Activated CD4-positive, alpha-beta T cell treated with anti-CD3 and anti-CD28 coated beads for 36 hours (primary cell): ENCODE data around the gene SLC16A6. TPM values are rescaled to one million over a fixed set of nuclear protein-coding genes. Genes with fewer than 3 reads are reported as not detected.

Source experiments
- ATAC-seq: fragments of 200-7000 bp; cut with Tn5 transposase; one replicate; pipeline ENCODE4 v1.10.0; 2021; ENCODE audit warnings: mild to moderate bottlenecking, moderate library complexity
- CTCF ChIA-PET: fragments of 350-600 bp; sonication (Branson Sonifier 250); formaldehyde crosslinking; loops from one replicate; lab custom pipeline; 2021; ENCODE audit warnings: antibody characterized with exemption; lab: Charles Lee
- POLR2A ChIA-PET: fragments of 350-600 bp; sonication (Branson Sonifier 250); formaldehyde crosslinking; loops from one replicate; lab custom pipeline; 2021; ENCODE audit warnings: antibody characterized with exemption, inconsistent platforms; lab: Charles Lee
- DNase-seq: peaks from one replicate; pipeline ENCODE4 v3.0.0-alpha.2; 2020
- H3K27ac Mint-ChIP-seq: one replicate; pipeline ENCODE4 v1.8.0; 2021; ENCODE audit warnings: mixed read lengths
- H3K27me3 Mint-ChIP-seq: one replicate; pipeline ENCODE4 v1.8.0; 2021; ENCODE audit warnings: mixed read lengths
- H3K36me3 Mint-ChIP-seq: one replicate; pipeline ENCODE4 v1.8.0; 2021; ENCODE audit warnings: low read depth, mixed read lengths
- H3K4me1 Mint-ChIP-seq: one replicate; pipeline ENCODE4 v1.8.0; 2021; ENCODE audit warnings: mixed read lengths
- H3K4me3 Mint-ChIP-seq: one replicate; pipeline ENCODE4 v1.8.0; 2021; ENCODE audit warnings: mild to moderate bottlenecking, moderate library complexity, mixed read lengths
- H3K9me3 Mint-ChIP-seq: one replicate; pipeline ENCODE4 v1.8.0; 2021; ENCODE audit warnings: low read depth, mixed read lengths
- intact Hi-C, 2 experiments: fragments of 100-400 bp; cut with DNase I in 1 of 2; cut with micrococcal nuclease in 1 of 2; formaldehyde crosslinking; loops; one replicate each; pipeline versions ENCODE4 v1.14.2 to v1.15.1; 2022 to 2024; cut with DNase I, micrococcal nuclease
- total RNA-seq, 2 experiments: library from RNA; stranded (reverse); gene quantifications; one replicate each; pipeline ENCODE4 v1.2.3, GENCODE V29; 2021

The SLC16A6 gene
- total RNA-seq, 2 experiments from 2014 or later: 2.9 to 3.2 TPM

- Mint-ChIP-seq H3K27ac (no peak overlapping the region), H3K36me3 (no peaks in the 10 kb centered on the region), H3K9me3 (no peaks in the 10 kb centered on the region), H3K4me1 (peaks cover 15% of the 10 kb centered on the region), H3K4me3 (no peak overlapping the region), H3K27me3 (no peaks in the 10 kb centered on the region)
- ChIA-PET CTCF (interaction anchor here (0.5 kb wide), 1 partner anchor 265 kb away, joined by 3 read pairs; no protein-coding TSS in a partner anchor), POLR2A (no interaction called here)
- DNase-seq (no peak), ATAC-seq (no peak)
- intact Hi-C loops: no loop called here
Observed at GRCh38 chr17:68322630-68323029, 31.7 kb upstream of the SLC16A6 start.

DNA sequence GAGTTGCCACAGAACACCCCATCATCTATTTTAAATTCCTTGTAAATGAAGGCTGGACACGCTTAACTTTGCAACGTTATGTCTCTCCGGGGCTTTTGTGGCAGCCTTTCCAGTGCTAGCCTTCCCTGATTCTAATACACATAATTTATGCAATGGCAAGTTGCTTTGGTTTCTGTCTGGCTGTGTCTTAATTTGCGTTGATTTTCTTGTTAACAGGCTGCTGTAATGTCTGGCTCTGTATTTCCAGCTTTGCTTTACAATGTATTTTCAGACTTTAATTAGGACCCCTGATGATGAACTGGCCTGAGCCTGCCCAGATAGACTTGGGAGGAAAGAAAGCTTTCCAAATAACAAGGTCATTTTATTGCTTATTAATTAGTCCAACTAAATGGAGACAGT, 30.6 kb upstream of the SLC16A6 start:
- POLR2A ChIA-PET: no interaction called here
- Mint-ChIP-seq H3K36me3 (no peaks in the 10 kb centered on the region), H3K27ac (no peak overlapping the region), H3K9me3 (no peaks in the 10 kb centered on the region), H3K4me1 (peaks cover 20% of the 10 kb centered on the region), H3K27me3 (no peaks in the 10 kb centered on the region), H3K4me3 (no peak overlapping the region)
- intact Hi-C loops: no loop called here
- DNase-seq: no peak
- CTCF ChIA-PET: interaction anchor here (0.7 kb wide), 1 partner anchor 60 kb away, joined by 4 read pairs; no protein-coding TSS in a partner anchor
- no peak for ATAC-seq

GRCh38 chr17:68320943-68321555, 30.1 kb upstream of the SLC16A6 start:
- ChIA-PET POLR2A (no interaction called here), CTCF (interaction anchor here (0.7 kb wide), 1 partner anchor 59 kb away, joined by 4 read pairs; no protein-coding TSS in a partner anchor)
- Mint-ChIP-seq H3K27me3 (no peaks in the 10 kb centered on the region), H3K27ac (no peak overlapping the region), H3K36me3 (no peaks in the 10 kb centered on the region), H3K4me1 (peaks cover 23% of the 10 kb centered on the region), H3K9me3 (no peaks in the 10 kb centered on the region), H3K4me3 (no peak overlapping the region)
- intact Hi-C loops: no loop called here
- ATAC-seq (no peak), DNase-seq (no peak)

DNA sequence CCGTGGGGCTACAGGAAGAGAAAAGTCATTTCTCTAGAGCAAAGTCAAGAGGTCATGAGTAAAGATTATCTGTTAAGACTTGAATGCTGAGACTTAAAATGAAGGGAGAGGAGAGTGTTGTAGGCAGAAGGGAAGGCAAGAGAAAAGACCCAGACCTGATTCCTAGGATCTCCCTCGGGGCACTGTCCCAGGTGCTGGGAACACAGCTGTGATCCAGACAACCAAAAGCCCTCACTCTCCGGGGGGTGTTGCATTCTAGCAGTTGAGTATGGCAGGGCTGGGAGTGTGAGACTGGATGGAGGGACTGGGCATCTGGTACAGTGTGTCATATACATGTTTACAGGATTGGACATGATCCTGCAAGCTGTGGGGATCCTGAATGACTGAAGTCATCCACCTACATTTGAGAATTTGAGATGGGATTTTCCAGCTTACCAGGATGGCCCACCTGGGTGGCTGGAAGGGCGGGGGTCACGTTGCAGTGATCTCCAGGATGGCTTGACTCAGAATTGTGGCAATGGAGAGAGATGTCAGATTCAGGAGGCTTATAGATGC, 29.5 kb upstream of the SLC16A6 start:
- no peak for ATAC-seq
- peak overlapping the region; percentile 55 for H3K27ac Mint-ChIP-seq
- H3K27me3 Mint-ChIP-seq: no peaks in the 10 kb centered on the region
- ChIA-PET CTCF (no interaction called here), POLR2A (no interaction called here)
- H3K36me3 Mint-ChIP-seq: no peaks in the 10 kb centered on the region
- DNase-seq: no peak
- H3K4me3 Mint-ChIP-seq: no peak overlapping the region
- intact Hi-C loops: no loop called here
- H3K4me1 Mint-ChIP-seq: peaks cover 26% of the 10 kb centered on the region
- H3K9me3 Mint-ChIP-seq: no peaks in the 10 kb centered on the region

- peaks cover 34% of the 10 kb centered on the region for H3K4me1 Mint-ChIP-seq
- H3K36me3 Mint-ChIP-seq: no peaks in the 10 kb centered on the region
- intact Hi-C loops: no loop called here
- DNase-seq: no peak
- ChIA-PET POLR2A (no interaction called here), CTCF (interaction anchor here (0.6 to 0.7 kb wide), 2 partner anchors 148 to 149 kb away, joined by 3 read pairs; no protein-coding TSS in a partner anchor)
- no peaks in the 10 kb centered on the region for H3K9me3 Mint-ChIP-seq
- H3K27me3 Mint-ChIP-seq: no peaks in the 10 kb centered on the region
- ATAC-seq: no peak
- no peak overlapping the region for H3K27ac Mint-ChIP-seq
- no peak overlapping the region for H3K4me3 Mint-ChIP-seq
Observed at GRCh38 chr17:68319410-68320162, 28.7 kb upstream of the SLC16A6 start.

GRCh38 chr17:68318103-68318991, 27.4 kb upstream of the SLC16A6 start:
- ATAC-seq (peak; percentile 26), DNase-seq (no peak)
- H3K4me1 Mint-ChIP-seq: peaks cover 35% of the 10 kb centered on the region
- POLR2A ChIA-PET: no interaction called here
- H3K27ac Mint-ChIP-seq: no peak overlapping the region
- CTCF ChIA-PET: interaction anchor here (0.7 to 1.7 kb wide), 5 partner anchors 11 to 255 kb away, joined by 3 to 5 read pairs (median 3); no protein-coding TSS in a partner anchor
- no peaks in the 10 kb centered on the region for H3K9me3 Mint-ChIP-seq
- no peak overlapping the region for H3K4me3 Mint-ChIP-seq
- H3K36me3 Mint-ChIP-seq: no peaks in the 10 kb centered on the region
- intact Hi-C loops: no loop called here
- no peaks in the 10 kb centered on the region for H3K27me3 Mint-ChIP-seq

DNA sequence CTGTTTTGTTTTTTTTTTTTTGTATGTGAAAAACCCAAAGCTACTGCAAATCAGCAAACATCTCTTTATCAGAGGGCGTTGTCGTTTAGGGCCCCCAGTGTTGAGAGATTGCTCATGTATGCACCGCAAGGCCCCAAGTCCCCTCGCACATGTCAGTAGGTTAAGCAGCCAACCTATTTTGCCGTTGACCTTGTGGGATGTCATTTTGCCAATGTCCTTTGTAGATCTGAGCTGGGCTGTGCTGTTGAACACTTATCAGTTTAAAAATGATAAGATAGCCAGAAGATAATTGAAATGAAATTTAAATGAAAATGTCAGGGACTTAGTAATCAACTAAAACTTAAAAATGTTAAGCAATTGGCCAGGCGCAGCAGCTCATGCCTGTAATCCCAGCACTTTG, 26.5 kb upstream of the SLC16A6 start:
- DNase-seq (no peak), ATAC-seq (no peak)
- no peaks in the 10 kb centered on the region for H3K27me3 Mint-ChIP-seq
- no peaks in the 10 kb centered on the region for H3K9me3 Mint-ChIP-seq
- H3K36me3 Mint-ChIP-seq: peaks cover 2% of the 10 kb centered on the region
- ChIA-PET CTCF (interaction anchor here (0.5 to 1.7 kb wide), 5 partner anchors 11 to 255 kb away, joined by 3 to 5 read pairs (median 3); no protein-coding TSS in a partner anchor), POLR2A (no interaction called here)
- H3K4me3 Mint-ChIP-seq: no peak overlapping the region
- H3K4me1 Mint-ChIP-seq: peaks cover 42% of the 10 kb centered on the region
- intact Hi-C loops: no loop called here
- no peak overlapping the region for H3K27ac Mint-ChIP-seq

DNA sequence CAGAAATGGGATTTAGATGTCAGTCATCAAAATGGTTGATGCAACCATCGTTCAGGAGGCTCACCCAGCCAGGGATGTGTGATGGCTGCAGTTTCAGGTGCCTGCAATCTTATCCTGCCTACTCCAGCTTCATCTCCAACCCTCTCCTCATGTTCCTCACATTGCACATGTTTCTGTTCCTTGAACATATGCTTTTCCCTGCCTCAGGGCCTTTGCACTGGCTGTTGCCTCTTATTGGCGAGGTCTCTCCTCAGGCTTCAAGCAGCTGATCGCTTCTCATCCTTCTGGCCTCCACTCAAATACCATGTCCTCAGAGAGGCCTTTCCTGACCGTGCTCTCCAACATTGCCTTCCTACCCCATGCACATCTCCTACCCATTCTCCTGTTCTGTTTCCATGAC, 25.0 kb upstream of the SLC16A6 start:
- DNase-seq (no peak), ATAC-seq (no peak)
- intact Hi-C loops: no loop called here
- ChIA-PET CTCF (interaction anchor here (1.1 kb wide), 1 partner anchor 17 kb away, joined by 3 read pairs; no protein-coding TSS in a partner anchor), POLR2A (no interaction called here)
- Mint-ChIP-seq H3K9me3 (no peaks in the 10 kb centered on the region), H3K27ac (no peak overlapping the region), H3K4me3 (no peak overlapping the region), H3K36me3 (peaks cover 5% of the 10 kb centered on the region), H3K27me3 (no peaks in the 10 kb centered on the region), H3K4me1 (peaks cover 55% of the 10 kb centered on the region)

- H3K27me3 Mint-ChIP-seq: no peaks in the 10 kb centered on the region
- DNase-seq (no peak), ATAC-seq (no peak)
- no peak overlapping the region for H3K27ac Mint-ChIP-seq
- H3K9me3 Mint-ChIP-seq: no peaks in the 10 kb centered on the region
- ChIA-PET POLR2A (no interaction called here), CTCF (interaction anchor here (0.8 kb wide), 2 partner anchors 11 to 102 kb away, joined by 3 to 4 read pairs; no protein-coding TSS in a partner anchor)
- peaks cover 64% of the 10 kb centered on the region for H3K4me1 Mint-ChIP-seq
- intact Hi-C loops: no loop called here
- H3K36me3 Mint-ChIP-seq: peaks cover 5% of the 10 kb centered on the region
- H3K4me3 Mint-ChIP-seq: no peak overlapping the region
Observed at GRCh38 chr17:68314916-68315535, 24.1 kb upstream of the SLC16A6 start.

DNA sequence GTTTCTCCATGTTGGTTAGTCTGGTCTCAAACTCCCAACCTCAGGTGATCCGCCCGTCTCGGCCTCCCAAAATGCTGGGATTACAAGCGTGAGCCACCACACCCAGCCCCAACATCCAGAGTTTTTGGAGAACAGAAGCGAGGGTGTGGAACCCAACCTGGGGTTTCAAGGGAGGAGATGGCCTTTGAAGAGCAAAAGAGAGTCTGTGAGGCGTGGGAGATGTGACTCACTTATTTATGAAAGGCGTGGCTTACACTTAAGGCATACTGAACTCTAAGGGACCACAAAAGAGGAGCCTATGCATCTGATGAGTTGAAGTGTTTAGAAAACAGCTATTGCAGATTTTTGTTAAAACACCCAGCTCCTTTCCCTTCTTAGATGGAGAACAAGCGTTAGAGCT, 19.2 kb upstream of the SLC16A6 start:
- intact Hi-C loops: loop anchor here in 1 of 2 experiments (1.0 kb wide), 1 partner anchor 14 kb away; no protein-coding TSS in a partner anchor
- Mint-ChIP-seq H3K4me1 (peaks cover 55% of the 10 kb centered on the region), H3K27me3 (no peaks in the 10 kb centered on the region), H3K36me3 (peaks cover 10% of the 10 kb centered on the region), H3K27ac (no peak overlapping the region), H3K9me3 (no peaks in the 10 kb centered on the region), H3K4me3 (no peak overlapping the region)
- ChIA-PET POLR2A (no interaction called here), CTCF (interaction anchor here (0.7 to 0.9 kb wide), 2 partner anchors 19 to 342 kb away, joined by 3 read pairs; partner anchors contain the start of gene SLC16A6)
- DNase-seq (peak; percentile 73), ATAC-seq (peak; percentile 96)
